HG02852 (cell line): ENCODE data around the gene NCMAP.
"Not testable (repeated sequence)": the region's sequence is repeated elsewhere in the genome, so short reads cannot be mapped to it uniquely, and the experiment has no call there.

Experiments used
- ATAC-seq: cut with Tn5 transposase; IDR thresholded peaks from one replicate; pipeline ENCODE4 v1.9.1; 2021; ENCODE audit warnings: mild to moderate bottlenecking, moderate library complexity; ENCODE audit not compliant: unreplicated experiment

NCMAP gene, protein sequence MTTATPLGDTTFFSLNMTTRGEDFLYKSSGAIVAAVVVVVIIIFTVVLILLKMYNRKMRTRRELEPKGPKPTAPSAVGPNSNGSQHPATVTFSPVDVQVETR

DNA sequence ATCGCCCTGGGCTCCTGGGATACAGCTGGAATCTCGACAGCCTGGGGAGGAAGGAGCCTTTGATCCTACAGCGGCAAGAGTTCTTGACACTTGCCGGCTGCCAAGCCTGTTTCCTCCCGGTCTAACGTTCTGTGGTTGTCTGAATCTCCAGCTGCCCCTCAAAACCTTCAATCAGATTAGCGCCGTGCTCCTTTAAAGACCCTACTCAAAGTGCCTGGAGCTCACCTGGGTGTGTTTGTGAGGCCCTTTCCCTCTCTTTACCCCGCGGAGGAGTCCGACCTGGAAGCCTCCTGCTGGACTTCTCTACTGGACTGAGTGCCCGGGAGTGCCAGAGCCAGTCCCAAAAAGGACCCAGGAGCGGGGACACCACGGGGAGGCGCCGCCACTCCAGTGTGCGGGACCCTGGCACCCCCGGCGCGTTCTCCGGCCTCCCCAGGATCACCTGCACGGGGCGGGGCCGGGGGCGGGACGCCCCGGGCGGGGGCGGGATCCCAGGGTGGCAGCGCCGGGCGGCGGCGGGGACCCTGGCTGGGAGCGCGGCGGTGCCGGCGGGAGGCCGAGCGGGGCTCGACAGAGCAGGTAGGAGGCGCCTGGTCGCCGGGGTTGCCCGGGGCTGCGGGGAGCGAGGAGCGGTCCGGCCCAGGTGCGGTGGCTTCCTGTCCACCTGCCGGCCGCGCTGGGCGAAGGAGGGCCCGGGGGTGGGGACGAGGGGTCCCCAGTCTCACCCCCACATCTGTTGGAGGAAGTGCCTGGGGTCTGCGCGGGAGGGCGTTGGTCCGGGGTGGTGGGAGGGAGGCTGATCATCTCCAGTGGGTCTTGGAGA, at the start of gene NCMAP:
TSS of gene NCMAP (plus strand) at position 497 of the 823 bp plus-strand sequence. CDS start 39,344 bp downstream, outside the sequence.
- no peak for ATAC-seq

- ATAC-seq: no peak
These were observed 49.1 kb upstream of the NCMAP start for GRCh38 chr1:24506691-24507381.

DNA sequence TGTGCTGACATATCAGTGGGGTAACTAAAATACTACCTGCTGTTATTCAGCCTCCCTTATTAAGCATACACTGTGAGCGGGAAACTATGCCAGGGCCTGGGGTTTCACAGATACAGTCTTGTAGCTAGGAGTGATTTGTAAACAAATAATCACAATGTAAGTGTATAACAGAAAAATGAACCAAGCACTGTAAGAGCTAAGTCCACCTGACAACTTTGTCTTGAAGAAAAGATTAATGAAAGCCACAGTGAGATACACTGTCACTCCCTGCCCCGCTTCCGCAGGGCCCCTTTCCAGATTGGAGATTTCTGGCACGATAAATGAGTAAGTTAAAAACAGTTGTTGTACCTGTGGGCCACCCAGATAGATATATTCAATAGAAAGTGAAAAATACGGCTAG, 48.5 kb upstream of the NCMAP start:
- no peak for ATAC-seq

DNA sequence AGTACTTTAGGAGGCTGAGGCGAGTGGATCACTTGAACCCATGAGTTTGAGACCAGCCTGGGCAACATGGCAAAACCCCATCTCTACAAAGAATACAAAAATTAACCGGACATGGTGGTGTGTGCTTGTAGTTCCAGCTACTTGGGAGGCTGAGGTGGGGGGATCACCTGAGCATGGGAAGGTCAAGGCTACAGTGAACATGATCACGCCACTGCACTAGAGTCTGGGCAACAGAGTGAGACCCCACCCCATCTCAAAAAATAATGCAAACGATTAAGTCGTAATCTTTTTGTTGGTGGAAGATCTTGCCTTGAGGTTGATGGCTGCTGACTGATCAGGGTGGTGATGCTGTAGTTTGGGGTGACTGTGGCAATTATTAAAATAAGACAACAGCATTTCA, 47.0 kb upstream of the NCMAP start:
- no peak for ATAC-seq

GRCh38 chr1:24513706-24514105, 42.2 kb upstream of the NCMAP start:
- no peak for ATAC-seq

GRCh38 chr1:24514946-24515345, 40.9 kb upstream of the NCMAP start:
- no peak for ATAC-seq

GRCh38 chr1:24515671-24516209, 40.1 kb upstream of the NCMAP start:
- ATAC-seq: not testable (repeated sequence)

- ATAC-seq: no peak
These were observed 39.4 kb upstream of the NCMAP start for GRCh38 chr1:24516506-24516905.

GRCh38 chr1:24517898-24518297, 38.0 kb upstream of the NCMAP start:
- no peak for ATAC-seq

DNA sequence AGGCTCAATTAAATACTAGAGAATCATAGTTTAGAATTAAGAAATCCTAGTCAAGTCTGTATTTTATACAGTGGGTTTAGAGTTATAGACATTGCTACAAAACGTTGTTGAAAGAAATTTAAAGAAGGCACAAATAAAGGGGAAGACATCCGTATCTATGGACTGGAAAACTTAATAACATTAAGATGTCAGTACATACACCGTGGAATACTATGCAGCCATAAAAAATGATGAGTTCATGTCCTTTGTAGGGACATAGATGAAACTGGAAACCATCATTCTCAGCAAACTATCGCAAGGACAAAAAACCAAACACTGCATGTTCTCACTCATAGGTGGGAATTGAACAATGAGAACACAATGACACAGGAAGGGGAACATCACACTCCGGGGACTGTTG, 35.6 kb upstream of the NCMAP start:
- not testable (repeated sequence) for ATAC-seq

DNA sequence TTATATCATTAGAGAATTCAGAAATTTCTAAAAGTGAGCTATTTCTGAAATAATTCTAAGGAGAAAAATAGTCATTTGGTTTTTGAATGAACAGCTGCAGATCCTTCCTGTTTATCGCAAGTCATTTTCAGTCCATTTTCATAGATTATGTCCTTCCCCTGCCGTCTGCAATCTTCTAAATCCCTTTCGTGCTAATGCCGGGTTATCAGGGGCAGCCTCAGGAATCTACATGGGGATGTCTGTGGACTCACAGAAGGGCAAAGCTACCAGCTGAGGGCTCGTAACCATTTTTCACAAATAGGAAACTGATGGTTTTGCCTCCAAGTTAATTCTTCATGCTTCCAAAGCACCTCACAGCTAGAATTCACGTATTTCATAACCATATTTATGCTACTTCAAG, 30.3 kb upstream of the NCMAP start:
- ATAC-seq: no peak

DNA sequence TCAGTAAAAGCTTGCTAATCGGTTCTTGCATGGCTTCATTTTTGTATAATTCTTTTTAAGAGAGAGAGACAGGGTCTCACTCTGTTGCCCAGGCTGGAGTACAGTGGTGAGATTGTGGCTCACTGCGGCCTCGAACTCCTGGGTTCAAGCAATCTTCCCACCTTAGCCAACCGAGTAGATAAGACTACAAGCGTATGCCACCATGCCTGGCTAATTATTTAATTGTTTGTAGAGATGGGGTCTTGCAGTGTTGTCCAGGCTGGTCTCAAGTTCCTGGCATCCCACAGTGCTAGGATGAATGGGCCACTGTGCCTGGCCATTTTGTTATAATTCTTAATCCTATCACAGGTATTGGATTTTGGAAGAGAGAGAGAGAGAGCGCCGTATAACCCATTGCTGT, 29.8 kb upstream of the NCMAP start:
- no peak for ATAC-seq

GRCh38 chr1:24526940-24527542, 28.8 kb upstream of the NCMAP start:
- no peak for ATAC-seq

GRCh38 chr1:24528744-24529143, 27.1 kb upstream of the NCMAP start:
- no peak for ATAC-seq

- ATAC-seq: not testable (repeated sequence)
These were observed 26.6 kb upstream of the NCMAP start for GRCh38 chr1:24529292-24529691.

- no peak for ATAC-seq
These were observed 20.9 kb upstream of the NCMAP start for GRCh38 chr1:24535021-24535424.

GRCh38 chr1:24535778-24536177, 20.1 kb upstream of the NCMAP start:
- no peak for ATAC-seq

DNA sequence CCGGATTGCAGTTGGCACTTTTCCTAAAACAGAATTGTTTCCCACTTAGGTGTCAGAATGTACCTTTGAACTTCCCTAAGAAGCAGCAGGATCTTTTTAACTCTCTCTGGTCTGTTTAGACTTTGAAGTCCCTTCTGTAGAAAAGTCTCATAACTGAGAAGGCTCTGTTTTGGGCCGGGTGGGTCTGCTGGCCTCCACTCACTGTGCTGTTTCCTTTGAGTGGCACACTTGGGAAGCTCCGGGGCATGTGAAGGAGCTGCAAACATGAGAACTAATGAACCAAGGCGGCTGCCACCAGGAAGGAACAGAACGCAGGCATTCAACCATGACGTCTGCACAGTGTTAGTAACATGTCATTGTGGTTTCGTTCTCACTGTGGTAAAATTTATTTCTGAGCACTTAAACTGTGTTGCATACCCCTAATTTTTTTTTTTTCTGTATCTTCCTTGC, 19.5 kb upstream of the NCMAP start:
- ATAC-seq: no peak

- ATAC-seq: no peak
These were observed 15.6 kb upstream of the NCMAP start for GRCh38 chr1:24540051-24540905.
